ENCODE data around the gene MRPL48. TPM values are rescaled to one million over a fixed set of nuclear protein-coding genes. Genes with fewer than 3 reads are reported as not detected.

The MRPL48 gene
- total RNA-seq, 1 experiment from 2014 or later = 38.7 TPM

- TF ChIP-seq ZNF532 (CRISPR knock-in tag; IDR thresholded peaks at IDR 0.05; ENCODE audit: borderline replicate concordance) (0 out of 2 replicates have a peak, but pooled peaks have one; percentile 87), E2F1 (CRISPR knock-in tag; IDR thresholded peaks at IDR 0.05) (no peak), STAT6 (CRISPR knock-in tag; conservative IDR thresholded peaks at IDR 0.05; ENCODE audit: low read depth) (no peak), RORB (CRISPR knock-in tag; IDR thresholded peaks at IDR 0.05) (no peak), ERG (CRISPR knock-in tag; IDR thresholded peaks at IDR 0.05) (peak; percentile 83; the same call in 1 of the 2 replicates), ZNF121 (CRISPR knock-in tag; IDR thresholded peaks at IDR 0.05) (no peak), MXD4 (CRISPR knock-in tag; IDR thresholded peaks at IDR 0.05; ENCODE audit: borderline replicate concordance) (no peak), NFYB (CRISPR knock-in tag; conservative IDR thresholded peaks at IDR 0.05; ENCODE audit: low read depth) (no peak), AFF4 (CRISPR knock-in tag; IDR thresholded peaks at IDR 0.05; ENCODE audit: borderline replicate concordance) (no peak), CREB1 (CRISPR knock-in tag; IDR thresholded peaks at IDR 0.05) (no peak), FOXP1 (CRISPR knock-in tag; IDR thresholded peaks at IDR 0.05; ENCODE audit: borderline replicate concordance) (peak; percentile 78)
- TF ChIP-seq, protein P1, sequence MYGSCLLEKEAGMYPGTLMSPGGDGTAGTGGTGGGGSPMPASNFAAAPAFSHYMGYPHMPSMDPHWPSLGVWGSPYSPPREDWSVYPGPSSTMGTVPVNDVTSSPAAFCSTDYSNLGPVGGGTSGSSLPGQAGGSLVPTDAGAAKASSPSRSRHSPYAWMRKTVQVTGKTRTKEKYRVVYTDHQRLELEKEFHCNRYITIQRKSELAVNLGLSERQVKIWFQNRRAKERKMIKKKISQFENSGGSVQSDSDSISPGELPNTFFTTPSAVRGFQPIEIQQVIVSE (CRISPR knock-in tag; IDR thresholded peaks at IDR 0.05; ENCODE audit: borderline replicate concordance) = no peak
- TF ChIP-seq, protein P2, sequence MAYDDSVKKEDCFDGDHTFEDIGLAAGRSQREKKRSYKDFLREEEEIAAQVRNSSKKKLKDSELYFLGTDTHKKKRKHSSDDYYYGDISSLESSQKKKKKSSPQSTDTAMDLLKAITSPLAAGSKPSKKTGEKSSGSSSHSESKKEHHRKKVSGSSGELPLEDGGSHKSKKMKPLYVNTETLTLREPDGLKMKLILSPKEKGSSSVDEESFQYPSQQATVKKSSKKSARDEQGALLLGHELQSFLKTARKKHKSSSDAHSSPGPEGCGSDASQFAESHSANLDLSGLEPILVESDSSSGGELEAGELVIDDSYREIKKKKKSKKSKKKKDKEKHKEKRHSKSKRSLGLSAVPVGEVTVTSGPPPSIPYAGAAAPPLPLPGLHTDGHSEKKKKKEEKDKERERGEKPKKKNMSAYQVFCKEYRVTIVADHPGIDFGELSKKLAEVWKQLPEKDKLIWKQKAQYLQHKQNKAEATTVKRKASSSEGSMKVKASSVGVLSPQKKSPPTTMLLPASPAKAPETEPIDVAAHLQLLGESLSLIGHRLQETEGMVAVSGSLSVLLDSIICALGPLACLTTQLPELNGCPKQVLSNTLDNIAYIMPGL (CRISPR knock-in tag; IDR thresholded peaks at IDR 0.05) = peak; percentile 82
- TF ChIP-seq, protein P3, sequence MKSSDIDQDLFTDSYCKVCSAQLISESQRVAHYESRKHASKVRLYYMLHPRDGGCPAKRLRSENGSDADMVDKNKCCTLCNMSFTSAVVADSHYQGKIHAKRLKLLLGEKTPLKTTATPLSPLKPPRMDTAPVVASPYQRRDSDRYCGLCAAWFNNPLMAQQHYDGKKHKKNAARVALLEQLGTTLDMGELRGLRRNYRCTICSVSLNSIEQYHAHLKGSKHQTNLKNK (CRISPR knock-in tag; IDR thresholded peaks at IDR 0.05) = peak; percentile 78; the same call in 1 of the 2 replicates
Measured at GRCh38 chr11:73787643-73788558, at the start of gene MRPL48 (continued).
